GM18511 (cell line): Measurements from ENCODE around the gene PTPRC.

Experiments
- ATAC-seq: cut with Tn5 transposase; IDR thresholded peaks from one replicate; pipeline ENCODE4 v1.9.1; 2021; ENCODE audit warnings: mild to moderate bottlenecking, moderate library complexity; ENCODE audit not compliant: unreplicated experiment

Gene PTPRC

GRCh38 chr1:198694542-198694941 is 55.7 kb downstream of the PTPRC start:
- ATAC-seq = no peak

GRCh38 chr1:198696211-198696610 is 57.4 kb downstream of the PTPRC start:
- peak; percentile 83 for ATAC-seq

DNA sequence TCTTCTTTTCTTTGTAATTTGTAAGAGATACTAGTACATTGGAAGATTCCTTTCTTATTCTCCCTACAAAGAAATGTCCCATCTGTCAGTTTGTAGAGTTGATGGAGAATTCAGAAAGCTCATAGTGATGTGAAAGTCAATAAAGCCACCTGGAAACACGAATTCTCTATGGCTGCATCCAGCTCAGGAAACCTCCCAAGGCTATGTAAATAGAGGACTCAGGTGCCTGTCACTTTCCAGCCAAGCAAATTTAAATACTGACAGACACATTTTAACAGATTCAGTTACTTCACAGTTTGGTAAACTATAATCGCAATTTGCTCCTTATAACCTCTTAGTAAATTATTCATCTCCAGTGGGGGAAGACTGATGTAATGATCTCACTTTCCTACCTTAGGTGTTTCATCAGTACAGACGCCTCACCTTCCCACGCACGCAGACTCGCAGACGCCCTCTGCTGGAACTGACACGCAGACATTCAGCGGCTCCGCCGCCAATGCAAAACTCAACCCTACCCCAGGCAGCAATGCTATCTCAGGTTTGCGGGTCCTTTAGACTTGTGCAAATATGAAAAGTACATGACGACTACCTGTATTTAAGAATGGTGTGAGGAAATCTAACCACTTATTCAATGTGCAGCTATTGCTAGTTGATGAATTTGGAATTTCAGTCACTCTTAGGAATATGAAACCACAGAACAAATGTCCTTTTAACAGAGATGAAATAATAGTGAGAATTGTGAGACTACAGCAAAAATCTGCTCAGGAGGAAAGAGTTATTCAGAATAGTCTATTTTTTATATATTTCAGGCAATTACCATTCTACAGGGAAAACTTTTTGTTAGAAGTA is 60.6 kb downstream of the PTPRC start:
- ATAC-seq = no peak

- ATAC-seq = no peak
These were observed 61.2 kb downstream of the PTPRC start for GRCh38 chr1:198700016-198700392.

DNA sequence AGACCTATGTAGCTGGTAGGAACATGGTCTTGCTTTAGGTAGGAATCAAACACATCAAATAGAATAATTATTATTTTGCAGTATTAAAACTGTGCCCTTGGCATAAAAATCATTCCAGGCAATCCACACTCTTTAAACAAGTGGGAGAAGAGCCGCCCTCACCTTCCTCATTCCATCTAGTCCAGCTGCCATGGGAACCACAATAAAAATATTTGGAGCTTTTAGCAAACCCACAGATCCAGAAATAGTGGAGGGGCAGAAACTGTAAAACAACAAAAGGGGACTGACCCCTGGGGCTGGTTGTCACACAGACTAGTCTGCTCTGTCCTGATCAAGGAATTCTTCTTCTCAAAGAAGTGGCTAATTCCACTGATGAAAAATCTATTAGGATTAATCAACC is 61.6 kb downstream of the PTPRC start:
- ATAC-seq = no peak

DNA sequence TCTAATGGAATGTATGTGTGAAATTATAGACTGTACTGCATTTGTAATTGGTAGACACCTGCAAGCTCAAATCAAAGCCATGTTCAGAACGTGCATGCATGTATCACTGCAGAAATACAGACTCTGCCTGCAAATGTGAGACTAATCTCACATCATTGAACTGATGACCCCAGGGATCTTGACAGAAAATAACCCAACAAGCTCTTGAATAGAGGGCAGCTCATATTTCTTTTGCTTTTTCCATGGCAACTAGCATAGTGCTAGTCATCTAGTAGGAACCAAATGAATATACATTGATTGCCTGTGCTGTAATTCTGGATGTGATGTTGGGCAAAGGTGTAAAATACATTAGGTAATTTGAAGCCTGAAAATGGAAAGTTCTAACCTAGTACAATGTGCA is 62.4 kb downstream of the PTPRC start:
- no peak for ATAC-seq

GRCh38 chr1:198701766-198702539 is 63.1 kb downstream of the PTPRC start:
- ATAC-seq = no peak

GRCh38 chr1:198708761-198709525 is 70.1 kb downstream of the PTPRC start:
- no peak for ATAC-seq

- no peak for ATAC-seq
These were observed 73.0 kb downstream of the PTPRC start for GRCh38 chr1:198711837-198712236.

- ATAC-seq = no peak
These were observed 74.2 kb downstream of the PTPRC start for GRCh38 chr1:198713081-198713480.

- ATAC-seq = no peak
These were observed 75.4 kb downstream of the PTPRC start for GRCh38 chr1:198714271-198714670.

DNA sequence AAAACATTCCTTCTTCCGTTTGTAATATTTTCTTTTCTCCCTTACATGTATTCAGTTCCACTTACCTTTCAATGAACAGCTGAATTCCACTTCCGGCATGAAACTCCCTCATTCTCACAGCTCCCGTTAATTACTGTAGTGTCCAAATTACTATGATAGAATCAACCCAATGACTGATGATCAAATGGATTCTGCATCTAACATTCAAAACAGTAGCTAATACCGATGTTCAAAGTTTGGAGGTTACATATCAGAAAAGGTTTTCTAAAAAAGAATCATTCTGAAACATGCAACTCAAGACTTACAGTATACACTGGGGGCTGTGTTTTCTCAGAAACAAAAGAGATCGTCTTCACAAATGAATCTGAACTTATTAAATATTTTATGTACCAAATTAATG is 77.2 kb downstream of the PTPRC start:
- no peak for ATAC-seq

DNA sequence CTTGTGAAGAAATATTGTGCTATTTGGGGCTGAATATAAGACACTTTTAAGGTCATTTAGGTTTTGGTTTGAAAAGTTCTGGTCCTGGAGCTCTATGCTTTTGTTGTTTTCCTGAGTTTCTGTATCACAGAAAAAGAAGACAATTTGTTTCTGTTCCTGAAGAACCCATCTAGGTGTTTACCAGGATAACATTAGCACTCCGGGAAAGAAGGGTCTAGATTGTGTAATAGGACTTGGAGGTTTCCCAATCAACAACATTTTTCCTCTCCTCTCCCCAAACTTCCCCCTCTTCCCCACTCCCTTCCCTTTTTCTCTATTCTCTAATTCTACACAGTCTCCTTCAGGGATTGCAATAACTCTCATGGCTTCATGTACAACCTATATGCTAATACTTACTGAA is 78.7 kb downstream of the PTPRC start:
- ATAC-seq = no peak

DNA sequence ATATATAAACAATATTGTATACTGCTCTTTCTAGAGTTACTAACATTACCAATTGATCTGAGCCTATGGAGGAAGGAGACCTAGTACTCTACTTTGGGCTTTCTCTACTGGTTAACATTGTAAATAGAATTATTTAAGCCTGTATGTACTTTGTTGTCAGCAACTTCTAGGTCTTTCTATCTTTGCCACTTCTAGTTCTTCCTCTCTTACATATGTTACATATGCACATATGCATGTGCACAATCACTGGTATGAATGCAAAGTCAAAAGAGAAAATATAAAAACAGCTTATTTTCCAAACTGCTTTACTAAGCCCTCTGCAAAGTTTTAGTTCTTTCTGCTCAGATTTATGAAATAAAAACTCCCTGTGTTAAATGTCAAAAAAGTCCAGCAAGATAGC is 84.3 kb downstream of the PTPRC start:
- ATAC-seq = no peak

DNA sequence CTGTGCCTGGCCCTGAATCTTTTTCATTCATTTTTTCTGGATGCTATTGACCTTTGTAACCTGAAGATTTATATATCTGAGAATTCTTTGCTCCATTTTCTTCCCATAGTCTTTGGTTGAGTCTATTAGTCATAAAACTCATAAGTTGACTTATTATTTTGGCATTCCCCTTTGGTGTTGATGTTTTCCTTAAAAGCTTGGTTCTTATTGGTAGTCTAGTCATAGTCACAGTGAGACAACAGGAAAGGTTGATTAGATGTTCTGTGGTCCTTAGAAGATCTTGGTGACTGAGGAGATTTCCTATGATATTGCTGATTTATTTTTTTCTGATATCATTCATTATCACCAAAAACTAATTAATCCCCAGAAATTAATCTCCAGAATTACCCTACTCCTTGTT is 86.2 kb downstream of the PTPRC start:
- no peak for ATAC-seq

- no peak for ATAC-seq
These were observed 87.6 kb downstream of the PTPRC start for GRCh38 chr1:198726455-198726854.

- ATAC-seq = no peak
These were observed 90.5 kb downstream of the PTPRC start for GRCh38 chr1:198729195-198729863.

DNA sequence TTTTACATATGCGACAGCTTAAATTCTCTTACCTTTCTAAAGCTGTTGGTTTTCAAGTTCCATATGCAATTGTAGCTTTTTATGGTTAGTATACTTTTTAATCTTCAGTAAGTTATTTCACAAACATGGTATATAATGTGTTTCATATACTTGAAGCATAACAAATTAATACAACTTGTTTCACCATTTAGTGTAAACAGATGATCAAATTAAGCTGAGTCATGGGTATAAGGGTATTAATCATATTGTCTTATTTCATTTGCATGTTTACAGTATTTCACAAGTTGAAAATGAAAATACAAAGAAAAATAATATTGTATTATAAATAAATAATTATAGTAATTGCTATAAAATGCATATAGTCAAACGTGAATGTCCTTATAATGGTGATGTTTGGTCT is 92.1 kb downstream of the PTPRC start:
- no peak for ATAC-seq

DNA sequence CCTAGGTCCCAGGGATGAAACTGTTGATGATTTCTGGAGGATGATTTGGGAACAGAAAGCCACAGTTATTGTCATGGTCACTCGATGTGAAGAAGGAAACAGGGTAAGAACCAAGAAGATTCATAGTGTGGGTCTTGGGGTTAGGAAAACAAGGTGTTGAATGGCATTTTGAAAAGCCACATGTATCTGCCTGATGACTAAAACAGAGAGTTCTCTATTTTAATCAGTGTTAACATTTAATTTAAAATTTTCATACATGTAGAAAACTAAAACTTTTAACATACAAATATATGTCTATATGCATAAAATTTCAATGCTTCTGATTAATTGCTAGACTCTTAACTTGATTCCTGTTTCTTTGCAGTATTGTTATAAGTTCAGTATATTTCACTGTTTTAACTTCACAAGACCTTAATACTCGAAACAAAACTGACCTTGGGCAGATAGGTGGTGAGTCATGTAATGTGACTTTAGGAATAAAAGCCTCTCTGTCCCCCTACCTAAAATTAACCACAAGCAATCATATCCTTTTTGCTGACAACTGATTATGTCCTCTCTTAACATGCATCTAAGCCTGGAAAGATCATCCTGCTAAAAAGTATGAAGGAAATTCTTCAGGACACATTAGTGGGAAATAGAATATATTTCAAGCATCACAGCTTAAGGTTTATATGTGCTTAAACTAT is 95.6 kb downstream of the PTPRC start:
- ATAC-seq = peak; percentile 96

GRCh38 chr1:198741744-198742143 is 102.9 kb downstream of the PTPRC start:
- no peak for ATAC-seq
